ENCODE results near the gene MAPRE2.
A peak's percentile ranks its signal among the peaks of the same experiment; 100 is the strongest.

The MAPRE2 gene

DNA sequence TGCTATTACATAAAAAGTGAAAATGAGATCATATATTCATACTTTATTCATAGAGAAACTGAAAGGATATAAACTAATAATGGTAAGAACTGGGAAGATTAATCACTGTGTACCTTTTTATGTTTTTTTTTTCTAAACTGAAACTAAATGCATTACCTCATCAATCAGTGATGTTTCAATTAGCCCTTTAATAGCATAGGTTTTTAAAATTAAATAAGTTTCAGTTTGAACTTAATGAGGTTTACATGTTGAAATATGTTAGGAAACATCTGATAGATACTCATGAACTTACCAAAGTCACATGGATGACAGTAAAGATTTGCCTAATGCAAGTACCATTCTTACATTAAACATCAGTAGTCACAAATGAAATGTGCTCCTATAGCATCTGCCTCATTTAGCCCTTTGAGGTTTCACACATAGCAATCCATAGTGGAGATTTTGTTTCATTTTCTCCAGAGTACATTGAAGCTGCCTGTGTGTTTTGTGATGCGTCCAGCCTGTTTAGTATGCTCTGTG is 8.9 kb downstream of the MAPRE2 start:
- DNase-seq (ENCODE audit: low read depth) = peak; percentile 16
- peak overlapping the region; percentile 54 for H3K4me3 ChIP-seq (ENCODE audit: low read depth, low read length)
- TF ChIP-seq, protein P1, sequence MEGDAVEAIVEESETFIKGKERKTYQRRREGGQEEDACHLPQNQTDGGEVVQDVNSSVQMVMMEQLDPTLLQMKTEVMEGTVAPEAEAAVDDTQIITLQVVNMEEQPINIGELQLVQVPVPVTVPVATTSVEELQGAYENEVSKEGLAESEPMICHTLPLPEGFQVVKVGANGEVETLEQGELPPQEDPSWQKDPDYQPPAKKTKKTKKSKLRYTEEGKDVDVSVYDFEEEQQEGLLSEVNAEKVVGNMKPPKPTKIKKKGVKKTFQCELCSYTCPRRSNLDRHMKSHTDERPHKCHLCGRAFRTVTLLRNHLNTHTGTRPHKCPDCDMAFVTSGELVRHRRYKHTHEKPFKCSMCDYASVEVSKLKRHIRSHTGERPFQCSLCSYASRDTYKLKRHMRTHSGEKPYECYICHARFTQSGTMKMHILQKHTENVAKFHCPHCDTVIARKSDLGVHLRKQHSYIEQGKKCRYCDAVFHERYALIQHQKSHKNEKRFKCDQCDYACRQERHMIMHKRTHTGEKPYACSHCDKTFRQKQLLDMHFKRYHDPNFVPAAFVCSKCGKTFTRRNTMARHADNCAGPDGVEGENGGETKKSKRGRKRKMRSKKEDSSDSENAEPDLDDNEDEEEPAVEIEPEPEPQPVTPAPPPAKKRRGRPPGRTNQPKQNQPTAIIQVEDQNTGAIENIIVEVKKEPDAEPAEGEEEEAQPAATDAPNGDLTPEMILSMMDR (IDR thresholded peaks at IDR 0.05; ENCODE audit: insufficient read depth, low read depth, low read length, missing control alignments) = no peak

DNA sequence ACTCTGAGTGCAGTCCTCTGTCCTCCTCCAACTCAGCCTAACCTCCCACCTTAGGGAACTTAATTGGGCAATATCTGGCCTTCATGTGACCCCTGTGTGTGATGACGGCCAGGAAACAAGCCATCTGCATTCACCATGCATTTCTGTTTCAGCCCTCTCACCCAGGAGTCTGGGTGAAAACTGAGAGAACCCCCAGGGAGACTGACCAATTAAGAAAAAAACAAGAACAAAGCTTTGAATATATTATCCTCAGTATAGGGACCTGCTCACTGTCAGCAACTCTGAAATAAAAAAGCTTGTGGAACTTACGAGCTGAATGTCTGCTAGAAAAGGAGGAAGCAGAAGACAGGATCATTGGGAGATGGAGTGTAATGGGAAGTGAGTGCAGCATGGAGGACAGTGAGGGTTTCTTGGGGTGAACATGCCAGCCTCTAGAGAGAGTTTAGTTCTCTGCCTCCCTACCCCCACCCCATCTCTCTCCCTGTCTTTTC is 9.5 kb downstream of the MAPRE2 start:
- TF ChIP-seq, protein P1 (IDR thresholded peaks at IDR 0.05; ENCODE audit: insufficient read depth, low read depth, low read length, missing control alignments) = no peak
- DNase-seq (ENCODE audit: low read depth) = peak; percentile 12
- peak overlapping the region; percentile 54 for H3K4me3 ChIP-seq (ENCODE audit: low read depth, low read length)

DNA sequence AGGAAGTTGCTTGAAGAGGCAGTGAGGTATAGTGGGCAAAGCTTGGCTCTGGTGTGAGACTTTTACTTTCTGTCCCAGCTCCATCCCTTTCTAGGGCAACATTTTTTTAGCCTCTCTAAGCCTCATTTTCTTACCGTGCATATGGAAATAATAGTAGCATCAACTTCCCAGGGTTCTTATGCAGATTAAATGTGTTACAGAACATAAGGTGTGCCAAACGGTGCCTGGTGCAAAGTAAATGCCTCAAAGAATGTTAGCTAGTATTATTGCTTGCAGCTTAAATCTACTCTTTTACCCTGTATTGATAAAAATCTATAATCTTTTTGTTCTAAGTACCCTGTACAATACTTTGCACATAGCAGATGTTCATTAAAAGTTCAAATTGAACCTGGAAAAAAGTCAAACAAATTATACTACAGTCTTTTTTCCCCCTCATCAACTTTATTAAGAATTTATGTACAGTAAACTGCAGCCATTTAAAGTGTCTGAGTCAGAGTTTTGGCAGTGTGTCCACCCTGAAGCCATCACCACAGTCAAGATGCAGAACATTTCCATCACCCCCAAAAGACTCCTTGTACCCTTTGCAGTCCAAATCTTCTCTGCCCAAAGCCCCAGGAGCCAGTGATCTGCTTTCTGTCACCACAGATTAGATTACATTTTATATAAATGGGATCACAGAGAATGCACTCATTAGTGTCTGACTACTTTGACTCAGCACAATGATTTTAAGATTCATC is 10.6 kb downstream of the MAPRE2 start:
- H3K4me3 ChIP-seq (ENCODE audit: low read depth, low read length) = no peak overlapping the region
- no peak for DNase-seq (ENCODE audit: low read depth)
- TF ChIP-seq, protein P1 (IDR thresholded peaks at IDR 0.05; ENCODE audit: insufficient read depth, low read depth, low read length, missing control alignments) = no peak

DNA sequence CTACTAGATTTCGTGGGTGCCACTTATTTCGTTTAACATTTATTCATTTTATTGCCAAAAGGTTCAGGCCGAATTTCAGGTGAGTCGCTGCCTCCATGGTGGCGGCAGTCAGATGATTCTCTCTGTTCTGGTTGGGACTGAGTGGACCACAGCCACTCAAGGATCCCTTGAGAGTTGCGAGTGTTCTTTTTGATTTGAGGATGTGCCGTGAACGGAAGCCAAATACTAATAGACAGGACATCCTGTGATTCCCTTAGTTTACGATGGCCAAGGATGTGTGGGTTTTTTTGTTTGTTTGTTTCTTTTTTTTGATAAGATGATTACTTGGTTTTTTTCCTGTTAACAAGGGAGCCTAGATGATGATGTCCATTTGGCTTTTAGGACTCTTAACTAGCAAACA is 13.2 kb downstream of the MAPRE2 start:
- TF ChIP-seq, protein P1 (IDR thresholded peaks at IDR 0.05; ENCODE audit: insufficient read depth, low read depth, low read length, missing control alignments) = no peak
- no peak for DNase-seq (ENCODE audit: low read depth)
- H3K4me3 ChIP-seq (ENCODE audit: low read depth, low read length) = no peak overlapping the region

GRCh38 chr18:35055105-35055504 is 13.9 kb downstream of the MAPRE2 start:
- no peak overlapping the region for H3K4me3 ChIP-seq (ENCODE audit: low read depth, low read length)
- DNase-seq (ENCODE audit: low read depth) = no peak
- TF ChIP-seq, protein P1 (IDR thresholded peaks at IDR 0.05; ENCODE audit: insufficient read depth, low read depth, low read length, missing control alignments) = no peak

DNA sequence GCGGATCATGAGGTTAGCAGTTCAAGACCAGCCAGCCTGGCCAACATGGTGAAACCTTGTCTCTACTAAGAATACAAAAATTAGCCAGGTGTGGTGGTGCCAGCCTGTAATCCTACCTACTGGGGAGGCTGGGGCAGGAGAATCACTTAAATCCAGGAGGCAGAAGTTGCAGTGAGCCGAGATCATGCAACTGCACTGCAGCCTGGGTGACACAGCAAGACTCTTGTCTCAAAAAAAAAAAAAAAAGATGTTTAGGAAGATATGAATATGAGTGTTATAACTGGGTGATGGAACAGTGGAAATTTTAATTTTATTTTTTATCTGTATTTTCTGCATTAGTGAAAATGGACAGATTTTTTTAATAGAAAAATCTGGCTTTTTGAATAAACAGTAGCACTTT is 14.5 kb downstream of the MAPRE2 start:
- H3K4me3 ChIP-seq (ENCODE audit: low read depth, low read length) = no peak overlapping the region
- TF ChIP-seq, protein P1 (IDR thresholded peaks at IDR 0.05; ENCODE audit: insufficient read depth, low read depth, low read length, missing control alignments) = no peak
- DNase-seq (ENCODE audit: low read depth) = no peak

Measured in GM12865 (cell line).